ENCODE data around the gene RGL3.

Gene RGL3

GRCh38 chr19:11422163-11423065, 3.3 kb upstream of the RGL3 start:
- H3K27ac ChIP-seq = peak overlapping the region; percentile 79
- TF ChIP-seq CTCF (IDR thresholded peaks at IDR 0.05) = no peak
- TF ChIP-seq ZFX (IDR thresholded peaks at IDR 0.05; ENCODE audit: borderline replicate concordance) = no peak

- TF ChIP-seq ZFX (IDR thresholded peaks at IDR 0.05; ENCODE audit: borderline replicate concordance) (no peak), CTCF (IDR thresholded peaks at IDR 0.05) (no peak)
- H3K27ac ChIP-seq = peak overlapping the region; percentile 79
Observed at GRCh38 chr19:11421371-11422098, 2.4 kb upstream of the RGL3 start.

GRCh38 chr19:11420429-11421370, 1.6 kb upstream of the RGL3 start:
- H3K27ac ChIP-seq = peak overlapping the region; percentile 79
- TF ChIP-seq CTCF (IDR thresholded peaks at IDR 0.05) = no peak
- no peak for TF ChIP-seq ZFX (IDR thresholded peaks at IDR 0.05; ENCODE audit: borderline replicate concordance)

- H3K27ac ChIP-seq = peak overlapping the region; percentile 82
Observed at GRCh38 chr19:11418094-11418548, 993 bp downstream of the RGL3 start.

GRCh38 chr19:11416346-11417052, 2.6 kb downstream of the RGL3 start:
- no peak overlapping the region for H3K27ac ChIP-seq
- no peak for TF ChIP-seq ZFX (IDR thresholded peaks at IDR 0.05; ENCODE audit: borderline replicate concordance)
- no peak for TF ChIP-seq CTCF (IDR thresholded peaks at IDR 0.05)

More at GRCh38 chr19:11418094-11418548, 993 bp downstream of the RGL3 start:
- TF ChIP-seq CTCF (IDR thresholded peaks at IDR 0.05) = no peak
- TF ChIP-seq ZFX (IDR thresholded peaks at IDR 0.05; ENCODE audit: borderline replicate concordance) = no peak

GRCh38 chr19:11414544-11414943, 4.6 kb downstream of the RGL3 start:
- TF ChIP-seq CTCF (IDR thresholded peaks at IDR 0.05) = no peak
- H3K27ac ChIP-seq = no peak overlapping the region
